Fibroblast of lung (primary cell): ENCODE results near the gene FLNC. TPM values are rescaled to one million over a fixed set of nuclear protein-coding genes. Genes with fewer than 3 reads are reported as not detected.

ENCODE experiments used
- DNase-seq, 2 donors: peaks; one replicate each; pipeline versions ENCODE4 v3.0.0 to v3.0.0-alpha.2; 2010; ENCODE audit warnings: low read depth in 2 of 2
- H2AFZ ChIP-seq: 2 replicates; pipeline ENCODE4 v1.5.1; 2012; ENCODE audit warnings: low read length, control low read depth, inconsistent platforms
- H3K27ac ChIP-seq: 2 replicates; pipeline ENCODE4 v1.5.1; 2011; ENCODE audit warnings: low read length, control low read depth; ENCODE audit not compliant: insufficient read depth
- H3K27me3 ChIP-seq: 2 replicates; pipeline ENCODE4 v1.5.1; 2011; ENCODE audit warnings: mild to moderate bottlenecking, low read length; ENCODE audit not compliant: control insufficient read depth, insufficient read depth
- H3K36me3 ChIP-seq: 2 replicates; pipeline ENCODE4 v1.5.1; 2011; ENCODE audit warnings: low read length; ENCODE audit not compliant: control insufficient read depth, insufficient read depth
- H3K4me1 ChIP-seq: 2 replicates; pipeline ENCODE4 v1.5.1; 2011; ENCODE audit warnings: low read length; ENCODE audit not compliant: control insufficient read depth, insufficient read depth; ENCODE audit errors: extremely low read depth
- H3K4me2 ChIP-seq: 2 replicates; pipeline ENCODE4 v1.5.1; 2011; ENCODE audit warnings: low read length, control low read depth; ENCODE audit not compliant: insufficient read depth; ENCODE audit errors: extremely low read depth
- H3K4me3 ChIP-seq, 4 experiments: fragments of 200-600 bp in 1 of 4; sonication (generic) in 1 of 4; replicated peaks in 1 of 4; 2 replicates each; pipeline ENCODE4 v1.5.1; 2011 to 2016; ENCODE audit warnings: low read length in 4 of 4, low read depth in 3 of 4, mild to moderate bottlenecking in 3 of 4, control low read depth in 2 of 4, inconsistent platforms in 1 of 4, mixed read lengths in 1 of 4; ENCODE audit not compliant: insufficient read depth in 1 of 4; ENCODE audit errors: control extremely low read depth in 1 of 4
- H3K79me2 ChIP-seq: 2 replicates; pipeline ENCODE4 v1.5.1; 2012; ENCODE audit warnings: mild to moderate bottlenecking, low read length, inconsistent platforms; ENCODE audit not compliant: control insufficient read depth, insufficient read depth
- H3K9ac ChIP-seq: 2 replicates; pipeline ENCODE4 v1.5.1; 2011; ENCODE audit warnings: mild to moderate bottlenecking, low read length, control low read depth; ENCODE audit not compliant: insufficient read depth
- H3K9me3 ChIP-seq: 2 replicates; pipeline ENCODE4 v1.5.1; 2012; ENCODE audit warnings: low read depth, low read length; ENCODE audit not compliant: control insufficient read depth, insufficient read depth
- H4K20me1 ChIP-seq: 2 replicates; pipeline ENCODE4 v1.5.1; 2011; ENCODE audit warnings: low read length; ENCODE audit not compliant: control insufficient read depth, insufficient read depth; ENCODE audit errors: extremely low read depth
- CTCF ChIP-seq, 2 donors: IDR thresholded peaks in 1 of 2; conservative IDR thresholded peaks in 1 of 2; 1 replicate in 1 of 2; 2 replicates in 1 of 2; pipeline ENCODE4 v1.5.1; 2011 to 2012; ENCODE audit warnings: low read length in 2 of 2, control low read depth in 1 of 2, inconsistent platforms in 1 of 2, low read depth in 1 of 2, mild to moderate bottlenecking in 1 of 2
- EZH2 ChIP-seq: IDR thresholded peaks from 2 replicates; pipeline ENCODE4 v1.5.1; 2012; ENCODE audit warnings: low read length, control low read depth, mild to moderate bottlenecking; ENCODE audit errors: missing control alignments
- polyA plus RNA-seq, 2 donors: library from polyadenylated mRNA; depleted of rRNA in 1 of 2; stranded (reverse) in 1 of 2; unstranded in 1 of 2; fragments of >200 nt; gene quantifications; 2 replicates each; pipeline ENCODE4 v1.2.1, GENCODE V29; 2011 to 2012; ENCODE audit warnings: missing spikeins in 1 of 2
- total RNA-seq: library from RNA; depleted of rRNA; stranded (reverse); fragments of >200 nt; gene quantifications from 2 replicates; pipeline ENCODE4 v1.2.1, GENCODE V29; 2014

FLNC gene
- total and polyA plus RNA-seq, 2 donors (not counting 1 experiment from before 2014, with no cell fraction given) = 29.3 to 191 TPM

- H3K9ac ChIP-seq = peak overlapping the region; percentile 2
- H2AFZ ChIP-seq = no peak overlapping the region
- DNase-seq = no peak
- no peak overlapping the region for H3K4me3 ChIP-seq
- H3K79me2 ChIP-seq = peaks cover 12% of the 10 kb centered on the region
- H3K27me3 ChIP-seq = no peaks in the 10 kb centered on the region
- H4K20me1 ChIP-seq = no peaks in the 10 kb centered on the region
- no peaks in the 10 kb centered on the region for H3K9me3 ChIP-seq
- H3K27ac ChIP-seq = no peak overlapping the region
- H3K36me3 ChIP-seq = peaks cover 5% of the 10 kb centered on the region
- H3K4me2 ChIP-seq = no peak overlapping the region
- TF ChIP-seq EZH2 (no peak), CTCF (conservative IDR thresholded peaks at IDR 0.05 in 1 of 2, IDR thresholded peaks at IDR 0.05 in 1 of 2; ENCODE audit: low read depth in 1 of 2, low read length in 2 of 2) (no peak)
- H3K4me1 ChIP-seq = peaks cover 5% of the 10 kb centered on the region
These were observed 35.1 kb downstream of the FLNC start for GRCh38 chr7:128865303-128865702.

GRCh38 chr7:128865996-128866877, 36.0 kb downstream of the FLNC start:
- no peaks in the 10 kb centered on the region for H4K20me1 ChIP-seq
- H3K79me2 ChIP-seq = peaks cover 12% of the 10 kb centered on the region
- H3K9me3 ChIP-seq = no peaks in the 10 kb centered on the region
- no peak overlapping the region for H2AFZ ChIP-seq
- H3K4me3 ChIP-seq = no peak overlapping the region
- no peak overlapping the region for H3K9ac ChIP-seq
- no peak overlapping the region for H3K4me2 ChIP-seq
- H3K27ac ChIP-seq = no peak overlapping the region
- no peaks in the 10 kb centered on the region for H3K27me3 ChIP-seq
- DNase-seq = no peak
- peaks cover 4% of the 10 kb centered on the region for H3K4me1 ChIP-seq
- H3K36me3 ChIP-seq = peaks cover 5% of the 10 kb centered on the region
- no peak for TF ChIP-seq EZH2
- no peak for TF ChIP-seq CTCF (conservative IDR thresholded peaks at IDR 0.05 in 1 of 2, IDR thresholded peaks at IDR 0.05 in 1 of 2; ENCODE audit: low read depth in 1 of 2, low read length in 2 of 2)

GRCh38 chr7:128867241-128867640, 37.0 kb downstream of the FLNC start:
- Histone ChIP-seq H3K4me3 (no peak overlapping the region), H3K4me1 (peaks cover 2% of the 10 kb centered on the region), H3K4me2 (no peak overlapping the region), H3K36me3 (peaks cover 5% of the 10 kb centered on the region), H4K20me1 (no peaks in the 10 kb centered on the region), H3K27ac (no peak overlapping the region), H2AFZ (no peak overlapping the region), H3K27me3 (no peaks in the 10 kb centered on the region), H3K9me3 (no peaks in the 10 kb centered on the region), H3K79me2 (peaks cover 12% of the 10 kb centered on the region), H3K9ac (no peak overlapping the region)
- TF ChIP-seq CTCF (conservative IDR thresholded peaks at IDR 0.05 in 1 of 2, IDR thresholded peaks at IDR 0.05 in 1 of 2; ENCODE audit: low read depth in 1 of 2, low read length in 2 of 2) (no peak), EZH2 (no peak)
- no peak for DNase-seq
